Stimulated activated CD8-positive, alpha-beta memory T cell treated with anti-CD3 and anti-CD28 coated beads, Interleukin-4, amount 100 ng/mL, for 4 hours (primary cell): ENCODE data around the gene DISC1.

Experiments used
- DNase-seq, 2 donors: peaks; one replicate each; pipeline ENCODE4 v3.0.0-alpha.2; 2020; ENCODE audit warnings: low read depth in 2 of 2, low spot score in 1 of 2

DISC1 gene

DNA sequence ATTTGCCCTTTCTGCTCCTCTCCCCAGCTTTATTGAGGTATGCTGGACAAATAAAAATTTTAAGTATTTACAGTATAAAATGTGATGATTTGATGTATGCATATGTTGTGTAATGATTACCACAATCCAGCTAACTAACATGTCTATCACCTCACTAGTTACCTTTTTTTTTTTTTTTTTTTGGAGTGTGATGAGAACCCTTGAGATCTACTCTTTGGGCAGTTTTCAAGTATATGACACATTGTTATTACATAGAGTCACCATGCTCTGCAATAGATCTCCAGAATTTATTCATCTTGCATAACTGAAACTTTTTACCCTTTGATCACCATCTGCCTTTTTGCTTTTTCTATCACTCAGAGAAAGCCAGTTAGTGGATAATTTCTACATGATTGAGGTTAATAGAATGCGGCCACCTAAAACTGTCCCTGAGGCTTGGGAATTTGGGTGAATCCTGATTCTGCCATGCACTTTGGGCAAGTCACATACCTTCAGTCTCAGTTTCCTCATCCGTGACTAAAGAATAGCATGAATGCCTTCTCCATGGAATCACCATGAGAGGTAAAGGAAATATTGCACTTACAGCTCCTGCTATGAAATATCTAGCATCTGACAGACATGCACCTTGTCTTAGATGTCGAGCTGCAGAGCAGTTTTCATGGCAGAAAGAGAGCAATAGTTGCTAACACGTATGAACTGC lies 295.2 kb downstream of the DISC1 start:
- DNase-seq: no peak

DNA sequence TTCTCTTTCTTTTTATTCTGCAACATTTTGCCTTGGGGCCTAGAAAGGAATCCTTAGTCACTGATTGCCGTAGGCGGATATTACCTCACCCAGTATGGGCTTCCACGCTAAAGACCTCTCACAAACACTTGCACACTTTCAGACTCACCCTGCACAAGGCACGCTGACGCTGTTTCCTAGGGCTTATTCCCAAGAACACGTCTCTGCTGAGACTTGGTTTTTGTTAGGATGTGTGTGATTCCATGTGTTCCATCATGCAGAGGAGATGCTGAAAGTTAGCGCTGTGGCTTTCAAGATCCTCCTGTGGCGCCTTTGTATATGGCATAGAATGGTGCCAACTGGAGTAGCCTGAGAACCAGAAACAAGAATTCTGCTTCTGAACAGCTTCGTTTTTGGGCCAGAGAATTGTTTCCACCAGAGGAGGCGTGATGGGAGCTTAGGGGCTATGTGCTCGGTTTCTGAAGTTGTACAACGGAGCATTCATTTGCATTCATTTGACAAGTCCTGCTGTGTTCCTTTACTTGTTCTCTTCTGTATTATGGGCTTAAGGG lies 297.0 kb downstream of the DISC1 start:
- no peak for DNase-seq

DNA sequence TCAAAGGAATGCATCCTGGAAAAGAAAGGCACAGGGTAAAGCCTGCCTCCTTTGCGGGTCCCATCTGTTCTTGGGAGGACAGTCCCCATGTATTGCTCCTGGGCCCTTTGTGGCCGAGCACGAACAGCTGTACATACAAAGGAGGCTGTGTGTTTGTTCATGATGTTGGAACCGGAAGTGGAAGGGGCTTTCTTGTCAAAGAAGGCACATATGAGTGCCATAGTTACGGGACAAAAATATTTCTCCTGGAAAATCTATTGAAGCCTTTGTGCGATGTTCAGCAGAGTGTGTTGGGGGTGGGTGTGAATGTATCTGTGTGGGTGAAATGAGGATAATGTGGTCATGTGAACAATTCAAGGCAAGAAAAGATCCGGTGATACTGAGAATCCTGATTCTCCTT lies 297.6 kb downstream of the DISC1 start:
- DNase-seq: no peak

DNA sequence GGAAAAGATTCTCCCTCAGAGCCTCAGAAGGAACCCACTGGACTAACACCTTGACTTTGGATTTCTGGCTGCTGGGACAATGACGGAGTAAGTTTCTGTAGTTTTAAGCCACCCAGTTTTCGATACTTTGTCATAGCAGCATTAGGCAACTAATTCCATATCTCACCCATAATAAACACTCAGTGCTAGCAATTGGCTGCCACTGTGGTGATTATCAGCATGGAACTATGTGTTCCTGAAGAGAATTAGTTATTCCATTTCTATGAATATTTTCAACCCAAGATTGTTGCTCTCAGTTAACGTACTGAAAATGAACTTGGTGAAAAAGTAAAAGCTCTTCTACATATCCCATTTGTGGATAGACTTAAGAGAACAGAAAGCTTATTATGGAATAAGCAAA lies 299.3 kb downstream of the DISC1 start:
- no peak for DNase-seq

DNA sequence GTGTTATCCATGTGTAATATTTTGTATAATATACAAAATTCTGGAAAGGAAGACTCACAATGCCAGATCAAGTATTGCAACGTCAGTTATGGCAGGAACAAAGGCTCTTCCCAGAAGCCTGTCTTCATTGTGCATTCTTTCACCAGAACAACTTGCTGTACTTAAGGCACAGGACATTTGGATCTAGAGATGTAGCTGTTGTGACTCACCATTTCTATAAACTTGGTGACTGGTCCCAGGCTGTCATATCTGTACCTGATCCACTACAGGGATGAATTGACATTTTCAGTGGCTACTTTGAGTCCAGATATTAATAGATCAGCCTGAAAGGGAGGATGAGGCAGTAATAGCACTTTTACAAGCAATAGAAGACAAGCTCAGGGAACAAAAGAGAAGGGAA lies 299.8 kb downstream of the DISC1 start:
- DNase-seq: no peak

DNA sequence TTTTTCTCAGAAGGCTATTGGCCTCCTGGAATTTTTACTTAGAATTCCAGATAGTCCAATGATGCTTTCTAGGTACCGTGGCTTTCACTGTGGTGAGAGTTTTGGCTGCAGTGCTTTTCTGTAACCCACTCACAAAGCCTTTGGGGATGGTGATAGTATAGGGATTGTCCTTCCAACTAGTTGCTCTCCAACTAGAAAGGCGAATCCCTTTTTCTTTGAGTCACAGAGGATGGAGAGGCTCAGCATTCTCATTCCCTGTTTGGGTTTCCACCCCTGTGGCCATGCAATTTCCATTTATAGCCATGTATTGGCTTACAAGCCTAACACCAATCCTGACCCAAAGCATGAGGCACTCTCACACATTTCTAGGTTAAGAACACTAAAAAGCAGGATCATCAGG lies 300.3 kb downstream of the DISC1 start:
- no peak for DNase-seq

DNA sequence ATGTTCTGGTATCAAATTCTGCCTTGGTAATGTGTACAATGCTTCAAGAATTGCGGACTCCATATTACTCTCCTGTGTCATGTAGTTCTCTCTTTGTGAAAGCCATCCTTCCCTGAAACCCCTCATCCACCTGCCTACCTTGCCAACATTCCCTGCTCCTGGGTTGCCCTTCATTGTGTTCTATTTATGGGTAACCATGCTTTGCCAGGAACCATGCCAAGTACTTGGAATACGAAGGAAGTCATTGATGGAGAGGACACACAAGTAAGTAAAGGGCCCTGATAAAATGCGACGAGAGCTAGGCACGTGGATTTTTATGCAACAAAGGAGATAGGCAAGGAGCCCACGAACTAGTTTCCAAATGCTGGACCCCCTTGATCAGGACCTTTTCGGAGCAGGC lies 300.8 kb downstream of the DISC1 start:
- DNase-seq: no peak

DNA sequence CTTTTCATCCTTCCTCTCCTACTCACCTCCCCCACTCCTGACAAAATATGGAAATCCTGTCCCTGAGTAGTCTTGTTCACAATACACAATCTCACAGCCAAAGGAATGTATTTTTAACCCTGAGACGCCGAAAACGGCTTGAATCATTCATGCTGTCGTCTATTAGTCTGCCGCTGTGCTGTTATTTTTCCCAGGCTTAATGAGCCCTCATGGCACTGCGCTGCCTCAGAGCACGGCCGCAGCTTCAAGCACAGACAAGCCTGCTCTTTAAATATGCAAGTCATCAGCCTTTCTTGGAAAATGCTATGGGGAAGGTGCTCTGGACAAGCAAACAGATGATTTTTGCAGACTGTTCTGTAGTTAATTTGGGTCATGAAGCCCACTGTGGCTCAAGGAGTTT lies 302.7 kb downstream of the DISC1 start:
- no peak for DNase-seq

DNA sequence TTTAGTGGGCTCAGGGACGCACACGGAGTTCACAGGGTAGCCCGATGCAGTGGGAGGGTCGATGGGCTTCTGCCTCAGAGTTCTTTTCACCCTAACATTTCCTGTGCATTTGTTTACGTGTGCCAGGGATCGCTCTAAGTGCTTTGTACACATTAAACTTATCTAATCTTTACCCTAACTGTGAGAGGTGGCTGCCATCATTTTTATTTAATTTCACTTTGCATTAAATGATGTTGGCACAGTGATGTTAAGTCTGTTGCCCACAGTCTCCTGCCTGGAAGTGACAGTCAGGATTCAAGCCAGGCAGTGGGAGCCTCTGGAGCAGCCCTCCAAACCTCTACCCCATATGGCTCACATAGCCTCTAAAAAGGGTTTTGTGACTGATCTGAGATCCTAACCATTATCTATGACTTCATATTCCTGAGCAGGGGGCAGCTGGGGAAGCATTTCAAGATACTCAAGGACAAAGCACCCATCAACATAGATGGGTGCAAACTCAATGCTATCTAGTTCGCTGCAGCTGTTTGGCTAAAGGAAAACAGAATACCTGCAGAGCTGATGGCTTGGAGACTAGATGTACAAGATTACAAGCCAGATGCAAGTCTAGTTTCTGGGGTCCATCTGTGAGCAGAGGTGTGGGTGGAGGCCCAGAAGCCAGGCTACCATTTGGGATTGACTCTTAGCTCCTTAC lies 303.8 kb downstream of the DISC1 start:
- no peak for DNase-seq

DNA sequence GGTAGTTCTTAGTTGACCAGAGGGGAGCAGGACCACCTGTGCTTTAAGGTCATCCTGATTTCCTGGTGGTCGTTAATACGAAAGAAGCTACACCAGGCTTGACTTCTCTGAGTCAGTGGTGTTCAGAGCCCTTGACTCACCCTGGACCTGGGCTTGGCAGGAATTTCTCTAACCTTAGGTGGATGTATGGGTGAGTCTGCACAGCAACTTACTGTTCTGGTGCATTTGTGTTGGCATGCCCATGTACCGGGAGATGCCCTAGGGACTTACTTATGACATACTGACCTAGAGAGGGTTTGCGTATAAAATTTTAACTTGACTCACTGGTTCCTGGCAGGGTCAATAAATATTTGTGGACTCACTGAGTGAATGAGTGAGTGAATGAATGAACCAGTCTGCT lies 304.6 kb downstream of the DISC1 start:
- no peak for DNase-seq

DNA sequence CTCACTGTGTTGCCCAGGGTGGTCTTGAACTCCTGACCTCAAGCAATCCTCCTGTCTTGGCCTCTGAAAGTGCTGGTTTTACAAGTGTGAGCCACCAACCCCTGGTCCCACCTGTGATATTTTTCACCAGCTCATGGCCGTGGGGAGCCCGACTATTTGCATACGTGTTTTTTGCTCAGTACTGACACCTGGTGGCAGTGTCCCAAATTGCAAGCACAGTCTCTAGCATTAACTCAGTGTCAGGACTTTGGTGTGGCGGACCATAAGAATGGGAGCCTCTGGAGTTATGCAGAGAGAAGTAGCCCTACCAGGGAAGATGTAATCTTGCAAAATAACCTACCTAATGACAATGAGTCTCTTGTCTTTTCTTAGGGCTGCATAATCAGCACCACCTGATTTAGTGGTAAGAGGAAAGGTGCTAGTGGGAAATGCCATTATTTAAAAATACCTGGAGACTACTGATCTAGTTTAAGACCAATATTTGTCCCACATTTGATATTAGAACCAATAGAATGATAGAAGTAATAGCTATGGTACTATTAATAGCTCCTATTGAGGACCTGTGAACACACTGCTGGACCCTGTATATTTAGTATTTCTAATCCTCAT lies 305.4 kb downstream of the DISC1 start:
- DNase-seq: no peak

DNA sequence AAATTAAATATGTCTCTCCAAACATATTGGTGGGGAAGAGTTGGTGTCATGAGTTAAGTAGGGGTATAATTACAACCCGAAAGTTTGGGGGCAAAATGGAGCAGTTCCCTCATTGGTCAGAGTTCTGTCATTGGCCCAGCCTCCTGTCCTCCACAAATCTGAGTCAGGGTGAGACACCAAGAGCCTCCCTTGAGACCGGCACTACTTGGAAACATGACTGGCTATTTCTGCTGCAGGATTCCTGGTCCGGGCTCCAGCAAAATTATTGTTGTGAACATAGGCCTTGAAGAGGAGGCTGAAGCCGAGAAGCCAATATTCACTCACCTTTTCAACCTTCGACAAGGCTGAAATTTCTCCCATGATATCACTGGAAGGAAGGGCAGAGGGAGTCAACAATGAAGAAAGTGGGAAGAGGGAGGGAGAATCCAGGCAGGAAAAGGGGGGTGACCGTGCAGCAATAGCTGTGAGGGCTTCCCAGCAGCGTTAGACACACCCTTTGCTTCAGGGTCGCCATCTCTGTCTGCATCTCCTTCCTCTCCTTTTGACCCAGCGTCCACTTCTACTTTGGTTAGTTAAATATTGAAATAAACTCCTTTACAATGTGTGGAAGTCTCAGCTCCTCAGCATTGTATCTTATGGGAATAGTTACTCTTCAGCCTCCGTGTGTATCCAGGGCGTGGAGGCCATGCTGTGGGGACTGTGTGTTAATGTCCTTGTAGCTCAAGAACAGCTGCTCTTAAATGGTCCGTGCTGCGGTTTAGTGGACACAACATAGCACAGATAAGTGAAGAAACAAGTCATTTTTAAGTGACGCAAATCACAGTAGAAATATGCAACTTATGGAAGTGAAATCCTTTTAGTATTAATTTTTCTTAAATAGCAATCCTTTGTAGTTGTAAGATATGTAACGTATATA lies 307.4 kb downstream of the DISC1 start:
- no peak for DNase-seq

DNA sequence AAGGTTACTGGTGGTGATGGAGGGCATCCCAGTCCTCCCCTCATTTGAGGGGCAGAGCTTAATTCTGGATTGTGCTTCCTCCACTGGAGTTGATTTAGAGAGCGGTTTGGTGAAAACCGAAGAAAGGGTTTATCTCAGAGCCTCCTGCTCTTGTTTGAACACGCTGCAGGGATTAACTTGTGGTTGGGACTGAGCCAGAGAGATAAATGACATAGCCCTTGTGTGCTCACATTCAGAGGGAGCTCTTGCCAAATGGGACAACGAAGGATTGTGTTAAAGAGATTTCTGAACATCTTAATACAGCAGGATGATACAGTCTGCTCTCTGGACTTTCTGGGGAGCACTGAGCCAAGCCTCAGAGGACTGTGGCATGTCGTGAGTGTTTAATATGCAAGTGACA lies 308.2 kb downstream of the DISC1 start:
- DNase-seq: no peak

DNA sequence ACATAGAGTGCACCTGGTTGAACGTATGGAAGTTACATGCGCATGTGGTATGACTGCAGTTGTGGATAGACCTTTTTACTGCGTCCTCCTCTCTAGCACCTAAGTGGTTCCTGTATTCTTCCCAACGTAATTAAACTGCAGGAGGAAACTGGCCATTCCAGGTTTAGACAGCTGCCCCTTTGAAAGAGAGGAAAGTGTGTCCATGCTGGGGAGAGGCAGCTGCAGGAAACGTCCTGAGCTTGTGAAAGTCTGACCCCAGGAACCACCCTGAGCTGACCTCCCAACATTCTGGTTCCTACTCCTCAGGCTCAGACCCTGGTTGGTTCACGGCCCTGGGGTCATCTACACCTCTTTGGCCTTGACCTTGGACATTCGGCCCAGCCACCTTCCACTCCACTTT lies 309.3 kb downstream of the DISC1 start:
- DNase-seq: no peak

DNA sequence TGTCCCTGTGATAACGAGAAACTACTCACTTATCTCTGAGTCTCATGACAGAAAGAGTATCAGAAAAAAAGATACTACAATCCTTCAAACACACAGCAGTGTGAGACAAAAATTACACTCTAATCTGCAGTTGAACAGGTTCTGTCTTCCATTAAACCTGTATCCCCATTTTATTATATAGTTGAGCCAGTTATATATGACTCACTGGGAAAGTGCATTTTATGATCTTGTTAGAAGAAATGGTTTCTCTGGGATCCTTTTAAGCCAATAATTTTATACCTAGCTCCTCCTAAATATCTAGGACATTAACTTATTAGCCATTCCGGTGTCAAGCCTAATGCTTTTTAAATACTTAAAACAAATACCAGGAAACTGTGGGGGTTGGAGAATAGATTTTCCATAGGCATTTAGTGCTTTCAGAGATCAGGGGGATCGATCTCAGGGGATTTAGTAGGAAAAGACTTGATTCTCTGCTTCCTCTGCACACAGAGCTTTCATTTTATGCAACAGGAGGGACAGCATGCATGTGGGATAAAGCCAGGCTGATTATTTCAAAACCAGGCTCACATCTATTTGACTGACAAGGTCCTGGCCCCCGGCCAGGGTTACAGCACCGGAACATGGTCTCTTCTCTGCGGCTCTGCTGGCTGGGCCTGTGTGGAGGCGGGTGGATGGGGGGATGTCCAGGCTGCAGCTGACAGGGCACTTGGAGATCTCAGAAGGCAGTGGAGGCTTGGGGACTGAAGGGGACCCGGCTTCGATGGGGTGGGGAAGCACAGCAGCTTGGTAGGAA lies 310.6 kb downstream of the DISC1 start:
- DNase-seq: no peak

DNA sequence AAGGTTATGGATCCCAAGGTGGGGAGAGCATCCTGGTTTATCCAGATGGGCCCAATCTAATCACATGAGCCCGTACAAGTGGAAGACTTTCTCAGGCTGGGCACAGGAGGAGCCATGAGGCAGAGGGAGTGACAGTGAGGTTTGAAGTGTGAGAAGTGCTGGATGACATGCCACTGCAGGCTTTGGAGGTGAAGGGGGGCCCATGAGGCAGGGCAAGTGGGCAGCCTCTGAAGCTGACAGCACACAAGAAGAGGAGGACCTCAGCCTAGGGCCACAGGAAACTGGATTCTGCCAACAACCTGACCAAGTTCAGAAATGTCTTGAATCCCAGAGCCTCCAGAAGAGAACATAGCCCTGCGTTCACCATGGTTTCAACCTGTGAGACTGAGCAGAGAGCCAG lies 311.6 kb downstream of the DISC1 start:
- no peak for DNase-seq

DNA sequence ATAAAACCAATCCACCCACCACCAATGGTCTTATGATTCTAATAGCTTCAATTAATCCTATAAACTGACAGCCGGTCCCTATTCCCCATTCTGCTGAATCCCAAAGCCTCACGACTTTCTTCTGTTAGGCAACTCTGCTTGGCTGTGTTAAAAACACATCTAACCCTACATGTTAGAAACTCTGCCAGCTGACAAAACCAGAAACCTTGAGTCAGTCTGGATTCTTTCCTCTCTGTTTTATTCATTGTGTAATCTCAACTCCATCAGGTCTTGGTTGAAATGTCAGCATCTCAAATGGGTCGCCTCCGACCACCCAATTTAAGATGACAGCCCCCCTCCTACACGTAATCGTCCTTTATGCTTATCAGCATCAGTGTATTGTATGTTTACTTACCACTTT lies 312.1 kb downstream of the DISC1 start:
- no peak for DNase-seq

DNA sequence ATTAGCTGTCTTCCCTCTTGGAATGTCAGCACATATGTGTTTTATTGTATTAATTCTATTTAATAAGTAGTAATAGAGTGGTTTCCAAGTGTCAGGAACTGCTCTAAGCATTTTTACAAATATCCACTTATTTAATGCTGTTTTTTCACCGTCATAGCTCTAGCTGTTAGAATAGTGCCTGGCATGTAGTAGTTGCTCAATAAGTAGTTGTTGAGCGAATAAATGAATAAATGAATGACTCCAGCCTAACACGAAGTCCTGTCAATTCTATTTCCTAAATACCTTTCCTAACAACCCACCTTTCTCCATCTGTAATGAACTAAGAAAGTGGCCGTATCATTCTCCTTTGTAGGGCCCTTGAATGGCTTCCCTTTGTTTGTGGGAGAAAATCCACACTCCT lies 312.5 kb downstream of the DISC1 start:
- no peak for DNase-seq

DNA sequence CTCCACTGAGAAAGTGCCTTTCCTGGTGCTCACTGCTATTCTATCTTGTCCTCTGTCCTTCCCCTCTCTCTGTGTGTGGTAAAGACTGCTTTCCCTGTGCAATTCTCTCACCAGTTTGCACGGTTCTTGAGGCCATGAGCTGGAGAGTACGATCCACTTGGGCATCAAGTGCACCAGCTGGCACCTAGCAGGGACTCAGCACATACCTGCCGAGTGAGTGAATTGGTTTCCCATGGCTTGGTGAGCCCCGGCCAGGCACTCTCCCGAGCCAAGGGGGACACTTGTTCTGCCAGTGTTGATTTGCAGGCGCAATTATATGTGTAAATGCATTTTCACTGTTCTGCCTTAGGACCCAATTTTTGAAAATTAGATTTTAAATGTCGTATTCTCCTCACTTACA lies 313.5 kb downstream of the DISC1 start:
- DNase-seq: no peak

DNA sequence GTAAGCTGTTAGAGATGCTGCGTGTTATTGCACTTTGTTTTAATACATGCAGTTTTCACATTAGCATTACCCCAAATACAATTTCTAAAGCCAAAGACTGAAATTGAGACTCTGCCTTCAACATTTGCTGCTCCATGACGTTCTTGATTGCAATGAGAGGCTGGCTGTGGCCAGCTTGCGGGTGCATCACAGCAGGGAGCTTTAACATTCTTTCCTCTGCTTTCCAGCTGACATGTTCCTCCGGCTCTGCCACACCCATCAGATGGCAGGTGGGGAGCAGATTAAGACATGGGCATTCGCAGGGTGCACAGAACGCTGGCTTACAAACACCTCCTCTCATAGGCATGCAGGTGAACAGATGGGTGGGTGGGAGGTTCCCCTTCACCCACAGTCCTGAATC lies 314.1 kb downstream of the DISC1 start:
- no peak for DNase-seq

DNA sequence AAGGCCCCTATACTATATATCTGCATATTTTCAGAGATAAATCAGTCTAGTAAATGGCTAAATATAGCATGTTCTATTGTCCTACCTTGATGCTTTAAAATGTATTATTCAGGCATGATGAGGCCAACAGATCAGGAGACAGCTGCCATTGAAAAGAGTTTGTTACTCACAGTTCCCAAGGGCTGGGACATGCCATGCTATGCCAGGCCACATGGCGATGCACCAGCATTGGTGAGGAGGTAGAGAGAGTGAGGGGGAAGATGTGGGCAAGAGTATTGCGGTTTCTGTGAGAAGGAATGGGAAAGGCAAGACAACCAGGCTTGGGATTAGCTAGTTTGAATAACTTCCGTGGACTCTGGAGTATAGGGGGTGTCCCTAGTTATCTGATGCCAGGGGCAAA lies 316.5 kb downstream of the DISC1 start:
- no peak for DNase-seq
